IMR-90 (cell line): ENCODE results near the gene AADAC. TPM values are rescaled to one million over a fixed set of nuclear protein-coding genes. Genes with fewer than 3 reads are reported as not detected.

Experiments used
- ATAC-seq: fragments of 200-7000 bp; cut with Tn5 transposase; 2 replicates; pipeline ENCODE4 v1.9.1; 2020; ENCODE audit warnings: low read depth, mild to moderate bottlenecking, moderate library complexity
- BruUV-seq: library from RNA; stranded (reverse); fragments of 400-500 nt; replicated peaks from 2 replicates; lab custom pipeline; 2021; lab: Mats Ljungman, UMichigan
- CTCF ChIA-PET: fragments of 300-600 bp; formaldehyde crosslinking; extraction: SDS; loops from one replicate; lab custom pipeline; 2021; ENCODE audit warnings: antibody characterized with exemption; lab: Yijun Ruan, JAX
- POLR2A ChIA-PET: fragments of 300-600 bp; sonication (Branson Sonifier 250); formaldehyde crosslinking; loops from one replicate; lab custom pipeline; 2022; ENCODE audit warnings: antibody characterized with exemption; ENCODE audit not compliant: unreplicated experiment; lab: Charles Lee
- DNase-seq: peaks from one replicate; pipeline ENCODE4 v3.0.0; 2013
- H2AFZ ChIP-seq: replicated peaks from 2 replicates; pipeline ENCODE3; 2013; ENCODE audit warnings: low read length, mild to moderate bottlenecking; ENCODE audit not compliant: poor library complexity
- H2AK5ac ChIP-seq: 2 replicates; pipeline ENCODE4 v1.6.1; 2013; ENCODE audit warnings: low read depth, low read length, inconsistent platforms
- H2AK9ac ChIP-seq: replicated peaks from 2 replicates; pipeline ENCODE3; 2013; ENCODE audit warnings: mild to moderate bottlenecking, low read depth, low read length, moderate library complexity; ENCODE audit not compliant: poor library complexity
- H2BK120ac ChIP-seq: 2 replicates; pipeline ENCODE4 v1.6.1; 2013; ENCODE audit warnings: low read depth, low read length, inconsistent platforms
- H2BK15ac ChIP-seq: 3 replicates; pipeline ENCODE4 v1.6.1; 2013; ENCODE audit warnings: low read depth, low read length, inconsistent platforms
- H2BK20ac ChIP-seq: 2 replicates; pipeline ENCODE4 v1.6.1; 2013; ENCODE audit warnings: low read depth, mild to moderate bottlenecking, inconsistent platforms, low read length, moderate library complexity
- H2BK5ac ChIP-seq: 2 replicates; pipeline ENCODE4 v1.6.1; 2013; ENCODE audit warnings: mild to moderate bottlenecking, low read depth, low read length, inconsistent platforms; ENCODE audit not compliant: poor library complexity, severe bottlenecking
- H3K14ac ChIP-seq: replicated peaks from 2 replicates; pipeline ENCODE4 v1.6.1; 2013; ENCODE audit warnings: low read depth, low read length, inconsistent platforms
- H3K18ac ChIP-seq: 2 replicates; pipeline ENCODE4 v1.6.1; 2013; ENCODE audit warnings: low read depth, low read length, control low read depth
- H3K23ac ChIP-seq: 2 replicates; pipeline ENCODE4 v1.6.1; 2013; ENCODE audit warnings: low read depth, low read length, inconsistent platforms
- H3K27ac ChIP-seq: 2 replicates; pipeline ENCODE4 v1.5.1; 2013; ENCODE audit warnings: mild to moderate bottlenecking, control low read depth, low read length; ENCODE audit not compliant: insufficient read depth
- H3K27me3 ChIP-seq: 2 replicates; pipeline ENCODE4 v1.6.1; 2013; ENCODE audit warnings: low read length; ENCODE audit not compliant: control insufficient read depth, insufficient read depth
- H3K36me3 ChIP-seq: 2 replicates; pipeline ENCODE4 v1.6.1; 2013; ENCODE audit warnings: low read length, mixed read lengths; ENCODE audit not compliant: control insufficient read depth, insufficient read depth
- H3K4ac ChIP-seq: 2 replicates; pipeline ENCODE4 v1.6.1; 2013; ENCODE audit warnings: low read depth, low read length, inconsistent platforms
- H3K4me1 ChIP-seq: 2 replicates; pipeline ENCODE4 v1.6.1; 2013; ENCODE audit warnings: low read length, mixed read lengths; ENCODE audit not compliant: control insufficient read depth, insufficient read depth
- H3K4me2 ChIP-seq: 2 replicates; pipeline ENCODE4 v1.6.1; 2013; ENCODE audit warnings: low read depth, mild to moderate bottlenecking, control low read depth, low read length, moderate library complexity
- H3K4me3 ChIP-seq: 2 replicates; pipeline ENCODE4 v1.5.1; 2013; ENCODE audit warnings: low read depth, mild to moderate bottlenecking, control low read depth, low read length, moderate library complexity; ENCODE audit not compliant: insufficient read depth
- H3K56ac ChIP-seq: 2 replicates; pipeline ENCODE4 v1.6.1; 2013; ENCODE audit warnings: low read length, inconsistent platforms; ENCODE audit not compliant: insufficient read depth; ENCODE audit errors: extremely low read depth
- H3K79me1 ChIP-seq, 2 experiments: 2 replicates each; pipeline ENCODE4 v1.6.1; 2013; ENCODE audit warnings: low read length in 2 of 2, inconsistent platforms in 1 of 2, low read depth in 1 of 2
- H3K9ac ChIP-seq: 2 replicates; pipeline ENCODE4 v1.6.1; 2013; ENCODE audit warnings: low read depth, low read length, control low read depth
- H3K9me1 ChIP-seq: 2 replicates; pipeline ENCODE4 v1.6.1; 2013; ENCODE audit warnings: low read length, inconsistent platforms; ENCODE audit not compliant: insufficient read depth
- H3K9me3 ChIP-seq: 2 replicates; pipeline ENCODE4 v1.6.1; 2013; ENCODE audit warnings: low read length; ENCODE audit not compliant: control insufficient read depth, insufficient read depth
- H4K20me1 ChIP-seq: 2 replicates; pipeline ENCODE4 v1.6.1; 2013; ENCODE audit warnings: low read length, inconsistent platforms; ENCODE audit not compliant: insufficient read depth
- H4K5ac ChIP-seq: 2 replicates; pipeline ENCODE4 v1.6.1; 2013; ENCODE audit warnings: mild to moderate bottlenecking, low read depth, low read length, control low read depth
- H4K8ac ChIP-seq, 2 experiments: 2 replicates each; pipeline ENCODE4 v1.6.1; 2013; ENCODE audit warnings: low read depth in 2 of 2, low read length in 2 of 2, control low read depth in 1 of 2, inconsistent platforms in 1 of 2
- H4K91ac ChIP-seq: 2 replicates; pipeline ENCODE4 v1.6.1; 2013; ENCODE audit warnings: low read depth, low read length, inconsistent platforms; ENCODE audit not compliant: insufficient read depth
- MAFK ChIP-seq: IDR thresholded peaks from 2 replicates; pipeline ENCODE4 v1.6.1; 2012; ENCODE audit warnings: low read depth, low read length, improper control_type of control experiment
- WGBS, 2 experiments: methylation state at CpG; one replicate each; pipeline versions ENCODE4 v1.1.5 to v1.1.7; 2013; ENCODE audit warnings: missing lambda C conversion rate in 2 of 2; ENCODE audit not compliant: insufficient read length in 1 of 2; ENCODE audit errors: extremely low coverage in 2 of 2; 5-methylcytosine and 5-hydroxymethylcytosine counted together
- dilution Hi-C: fragments of 300-500 bp; cut with HindIII; formaldehyde crosslinking; loops from one replicate; pipeline ENCODE4 v1.14.3; 2018; ENCODE audit warnings: low sequenced_read_pairs; ENCODE audit not compliant: unreplicated experiment
- in situ Hi-C: fragments of 300-500 bp; cut with MboI; formaldehyde crosslinking; loops from 3 replicates; pipeline ENCODE4 v1.14.3; 2019; ENCODE audit warnings: low sequenced_read_pairs, inconsistent platforms, mixed read lengths
- intact Hi-C: fragments of 100-400 bp; cut with micrococcal nuclease; formaldehyde crosslinking; loops from 2 replicates; pipeline ENCODE4 v1.10.0; 2022
- polyA plus RNA-seq, 3 experiments: library from polyadenylated mRNA; depleted of rRNA; stranded (reverse); fragments of >200 nt; gene quantifications; 2 replicates each; pipeline ENCODE4 v1.2.3, GENCODE V29; 2012; ENCODE audit warnings: low replicate concordance in 1 of 3
- total RNA-seq: library from RNA; depleted of rRNA; stranded (reverse); fragments of >200 nt; gene quantifications from 2 replicates; pipeline ENCODE4 v1.2.3, GENCODE V29; 2012

The AADAC gene
- total and polyA plus RNA-seq, 2 of the 4 experiments (the other 2 are of a cell fraction), result not detected

- H3K36me3 ChIP-seq, result no peaks in the 10 kb centered on the region
- no peak overlapping the region for H2BK20ac ChIP-seq
- ATAC-seq, result no peak
- no peaks in the 10 kb centered on the region for H3K9me1 ChIP-seq
- dilution Hi-C loops (no loop called here), in situ Hi-C loops (no loop called here), intact Hi-C loops (no loop called here)
- H2BK120ac ChIP-seq, result no peak overlapping the region
- H4K5ac ChIP-seq, result no peak overlapping the region
- CTCF ChIA-PET, result no interaction called here
- H2AK5ac ChIP-seq, result no peak overlapping the region
- no peaks in the 10 kb centered on the region for H4K20me1 ChIP-seq
- no peak overlapping the region for H4K91ac ChIP-seq
- H3K4ac ChIP-seq, result no peak overlapping the region
- peak; percentile 39 for DNase-seq
- H4K8ac ChIP-seq, result no peak overlapping the region
- no peak overlapping the region for H2BK15ac ChIP-seq
- H3K23ac ChIP-seq, result no peak overlapping the region
- no peak overlapping the region for H2AFZ ChIP-seq
- no peak overlapping the region for H3K56ac ChIP-seq
- H3K18ac ChIP-seq, result no peak overlapping the region
- no peaks in the 10 kb centered on the region for H3K79me1 ChIP-seq
- H3K9me3 ChIP-seq, result no peaks in the 10 kb centered on the region
- no peak overlapping the region for H3K4me3 ChIP-seq
- TF ChIP-seq MAFK, result no peak
- no CpG with 5 or more reads among the region's 1 CpG for WGBS, 2 experiments
- H3K14ac ChIP-seq, result no peak overlapping the region
- H3K4me1 ChIP-seq, result no peaks in the 10 kb centered on the region
- no peak overlapping the region for H2AK9ac ChIP-seq
- POLR2A ChIA-PET, result no interaction called here
- no peak overlapping the region for H3K4me2 ChIP-seq
- no peaks in the 10 kb centered on the region for H3K27me3 ChIP-seq
- BruUV-seq, result no TSS peak
- no peak overlapping the region for H2BK5ac ChIP-seq
- H3K9ac ChIP-seq, result no peak overlapping the region
- H3K27ac ChIP-seq, result no peak overlapping the region
Measured at GRCh38 chr3:151796105-151796680, 17.7 kb upstream of the AADAC start.
